HG02938 (cell line): ENCODE measurements around the gene RNF115.
A peak's percentile ranks its signal among the peaks of the same experiment; 100 is the strongest.
"Not testable (repeated sequence)": the region's sequence is repeated elsewhere in the genome, so short reads cannot be mapped to it uniquely, and the experiment has no call there.

Experiments
- ATAC-seq: cut with Tn5 transposase; IDR thresholded peaks from one replicate; pipeline ENCODE4 v1.9.1; 2021; ENCODE audit warnings: mild to moderate bottlenecking, moderate library complexity; ENCODE audit not compliant: unreplicated experiment

The RNF115 gene

DNA sequence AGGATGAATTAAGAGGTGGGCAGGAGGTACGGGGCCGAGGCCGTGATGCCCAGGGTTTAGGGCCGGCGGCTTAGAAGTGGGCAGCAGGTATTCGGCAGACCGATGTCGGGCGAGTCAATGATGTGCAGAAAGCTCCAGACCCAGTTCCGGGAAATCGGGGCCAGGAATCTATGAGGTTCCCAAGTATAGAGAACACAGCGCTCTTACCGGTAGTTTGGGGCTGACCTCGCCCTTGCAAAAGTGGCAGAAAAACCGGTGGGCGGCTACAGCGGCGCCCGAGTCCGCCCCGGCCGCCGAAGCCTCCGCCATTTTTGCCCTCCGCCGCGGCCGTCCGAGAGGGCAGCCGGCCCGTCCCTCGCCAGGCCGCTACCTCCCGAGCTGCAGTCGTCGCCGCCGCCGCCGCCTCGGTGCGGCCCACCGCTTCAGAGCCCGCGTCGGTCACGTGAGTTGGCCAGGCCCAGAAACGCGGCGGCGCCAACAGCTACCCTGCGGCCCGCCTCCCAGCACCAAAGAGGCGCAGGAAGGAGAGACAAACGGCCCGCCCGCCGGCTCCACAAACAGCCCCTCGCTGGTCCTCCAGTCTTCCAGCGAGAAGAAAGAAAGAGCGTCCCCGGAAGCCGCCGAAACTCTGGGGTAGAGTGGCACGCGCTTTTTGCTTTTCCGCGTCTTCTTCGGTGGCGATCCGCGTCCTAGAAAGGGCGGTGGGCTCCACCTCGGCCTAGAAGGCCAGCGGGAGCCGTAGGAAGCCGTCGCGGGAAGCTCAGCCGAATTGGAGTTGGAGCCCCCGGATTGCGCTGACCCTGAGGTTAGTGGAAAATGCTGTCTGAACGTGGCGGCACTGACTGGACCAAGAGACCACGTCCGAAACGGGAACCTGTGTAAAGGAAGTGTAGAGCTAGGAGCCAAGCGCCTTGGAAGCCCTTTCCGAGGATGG is at the start of gene RNF115, which contains the start of gene POLR3C:
RNF115 (minus strand) TSS at position 531 of the 934 bp plus-strand sequence; CDS start at position 309, 222 bp downstream.
POLR3C (plus strand) TSS at position 636 of the 934 bp plus-strand sequence. CDS start 1,577 bp downstream, outside the sequence.
- ATAC-seq: peak; percentile 75

DNA sequence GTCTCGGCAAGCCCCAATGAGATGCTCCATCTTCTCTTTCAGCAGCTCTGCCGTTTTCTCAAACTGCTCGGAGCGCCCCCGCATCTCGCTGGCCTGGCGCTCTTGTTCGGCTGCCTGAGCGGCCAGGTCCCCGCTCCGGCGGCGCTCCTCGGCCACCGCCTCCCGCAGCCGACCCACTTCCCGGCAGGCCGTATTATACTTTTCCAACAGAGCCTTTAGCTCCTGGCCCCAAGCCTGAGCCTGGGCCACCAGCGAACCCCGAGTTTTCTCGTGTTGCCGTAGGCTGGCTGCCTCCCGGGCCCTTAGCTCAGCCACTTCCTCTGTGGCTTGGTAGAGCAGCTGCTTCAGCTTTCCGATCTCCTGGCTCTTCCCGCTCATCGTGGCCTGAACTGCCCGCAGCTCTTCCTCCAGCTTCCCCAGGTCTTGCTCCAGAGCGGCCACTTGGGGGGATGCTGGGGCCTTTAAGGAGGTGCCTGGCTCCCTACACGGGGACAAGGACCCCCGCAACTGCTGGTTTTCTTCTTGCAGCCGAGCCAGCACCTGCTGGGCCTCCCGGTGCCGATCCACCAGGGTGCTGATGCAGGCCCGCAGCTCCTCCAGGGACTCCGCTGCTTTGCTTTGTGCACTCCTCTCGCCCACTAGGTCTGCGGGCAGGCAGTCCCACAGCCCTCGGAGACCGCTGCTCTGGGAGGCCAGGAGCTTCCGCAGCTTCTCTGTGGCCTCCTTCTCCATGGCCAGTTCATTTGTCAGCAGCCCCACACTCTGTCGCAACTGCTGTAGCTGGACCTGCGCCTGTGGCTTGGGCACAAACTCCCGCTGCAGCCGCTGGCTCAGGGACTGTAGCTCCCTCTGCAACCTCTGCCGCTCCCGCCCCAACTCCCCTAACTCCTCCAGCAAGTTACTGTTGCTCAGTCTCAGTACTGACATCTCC is 48.4 kb upstream of the RNF115 start:
- no peak for ATAC-seq

DNA sequence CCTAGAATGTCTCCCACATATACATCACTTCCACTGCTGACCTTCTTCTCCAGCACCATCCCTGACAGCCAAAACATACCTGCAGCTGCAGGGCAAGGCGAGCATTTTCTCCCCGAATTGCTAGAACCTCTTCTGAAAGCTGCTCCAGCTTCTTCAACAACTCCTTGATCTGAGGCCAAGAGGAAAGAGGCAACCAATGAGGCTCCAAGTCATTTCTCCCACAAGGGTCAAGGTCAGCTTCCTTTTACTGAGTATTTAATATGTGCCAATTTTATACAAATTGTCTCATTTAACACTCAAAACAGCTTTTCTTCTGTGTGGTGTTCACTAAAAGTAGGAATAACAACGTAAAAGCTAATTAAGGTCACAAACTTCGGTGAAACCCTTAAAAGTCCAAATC is 44.3 kb upstream of the RNF115 start:
- no peak for ATAC-seq

DNA sequence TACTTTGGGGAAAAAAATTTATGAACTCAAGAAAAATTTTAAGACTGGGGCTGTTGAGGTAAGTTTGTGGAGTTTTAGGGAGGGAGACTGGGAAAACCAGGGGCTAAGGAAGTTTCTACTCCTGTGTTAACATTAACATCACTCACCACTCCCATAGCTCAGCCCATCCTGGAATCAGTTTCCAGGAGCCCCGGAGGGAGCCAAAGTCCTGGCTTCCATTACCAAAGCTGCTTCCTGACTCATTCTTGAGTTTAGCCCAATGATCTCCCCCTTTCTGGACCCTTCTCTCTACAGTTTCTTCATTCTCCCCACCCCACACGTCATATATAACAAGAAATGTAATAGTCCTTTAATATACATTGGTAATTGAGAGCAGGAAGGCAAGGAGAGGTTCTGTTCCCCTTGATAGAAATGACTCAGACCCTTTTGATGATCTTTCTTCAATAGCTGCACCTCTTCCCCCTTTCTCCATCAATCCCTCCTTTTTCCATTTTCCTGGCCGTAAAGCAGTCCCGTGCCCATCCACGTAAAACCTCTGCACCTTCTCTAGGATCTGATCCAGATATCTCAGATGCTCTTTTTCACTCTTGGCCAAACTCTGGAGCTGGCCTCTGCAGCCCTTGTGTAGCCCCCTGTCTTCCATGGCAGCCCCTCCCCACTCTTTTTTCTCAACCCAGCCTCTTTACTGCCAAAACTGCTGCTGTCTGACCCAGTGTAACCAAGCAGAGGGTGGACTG is 39.6 kb upstream of the RNF115 start:
- ATAC-seq: no peak

DNA sequence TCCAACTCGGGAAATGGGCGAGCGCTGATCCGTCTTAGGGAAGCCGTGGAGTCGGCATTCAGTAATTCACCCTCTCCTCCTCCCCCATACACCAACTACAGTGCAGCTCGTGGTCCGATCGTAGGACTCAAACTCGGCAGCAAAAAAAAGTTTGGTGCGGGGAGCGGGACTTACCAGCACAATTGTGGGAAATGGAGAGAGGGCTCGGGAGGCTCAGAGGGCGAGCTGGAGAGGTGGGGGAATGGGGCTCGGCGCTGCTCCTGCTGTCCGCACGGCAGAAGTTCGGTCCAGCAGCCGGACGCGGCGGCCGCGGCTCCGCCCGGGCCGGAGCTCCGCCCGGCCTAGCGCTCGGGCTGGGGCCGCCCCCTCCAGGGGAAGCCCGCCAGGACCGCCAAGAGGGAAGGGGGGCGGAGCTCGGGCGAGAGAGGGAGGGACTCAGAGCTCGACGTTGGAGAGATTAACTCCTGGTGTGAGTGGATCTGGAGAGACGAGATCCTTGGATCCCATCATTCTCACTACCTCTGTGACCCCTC is 35.7 kb upstream of the RNF115 start:
- peak; percentile 54 for ATAC-seq

DNA sequence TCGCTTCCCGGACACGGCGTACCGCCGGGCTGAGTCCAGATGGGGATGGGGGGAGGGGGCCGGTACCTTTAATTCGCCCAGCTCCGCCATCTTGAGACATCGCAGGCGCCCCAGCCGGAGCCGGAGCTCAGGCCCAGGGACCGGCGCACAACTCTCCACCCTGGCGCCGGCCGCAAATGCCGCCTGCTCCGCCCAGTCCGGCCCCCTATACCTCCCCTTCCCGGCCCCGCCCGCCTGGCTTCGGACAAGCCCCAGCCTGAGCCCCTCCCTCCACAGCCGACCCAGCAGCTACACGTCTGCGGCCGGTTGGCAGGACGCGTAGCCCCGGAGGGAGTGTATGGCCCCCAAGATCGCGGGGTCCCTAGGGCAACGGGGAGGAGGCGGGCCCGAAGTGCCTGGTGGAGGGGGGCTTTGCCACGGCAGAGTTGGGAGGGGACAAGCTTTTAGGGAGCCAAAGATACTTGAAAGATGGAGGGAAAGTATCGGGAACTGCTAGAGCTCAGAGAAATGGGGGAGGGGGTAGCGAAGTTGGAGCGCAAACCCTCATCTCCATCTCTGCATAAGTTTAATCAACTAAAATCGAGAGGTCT is 35.1 kb upstream of the RNF115 start, which contains the start of gene PIAS3:
PIAS3 (minus strand) TSS at position 181 of the 590 bp plus-strand sequence; CDS start at position 90, 91 bp downstream.
- peak; percentile 82 for ATAC-seq

DNA sequence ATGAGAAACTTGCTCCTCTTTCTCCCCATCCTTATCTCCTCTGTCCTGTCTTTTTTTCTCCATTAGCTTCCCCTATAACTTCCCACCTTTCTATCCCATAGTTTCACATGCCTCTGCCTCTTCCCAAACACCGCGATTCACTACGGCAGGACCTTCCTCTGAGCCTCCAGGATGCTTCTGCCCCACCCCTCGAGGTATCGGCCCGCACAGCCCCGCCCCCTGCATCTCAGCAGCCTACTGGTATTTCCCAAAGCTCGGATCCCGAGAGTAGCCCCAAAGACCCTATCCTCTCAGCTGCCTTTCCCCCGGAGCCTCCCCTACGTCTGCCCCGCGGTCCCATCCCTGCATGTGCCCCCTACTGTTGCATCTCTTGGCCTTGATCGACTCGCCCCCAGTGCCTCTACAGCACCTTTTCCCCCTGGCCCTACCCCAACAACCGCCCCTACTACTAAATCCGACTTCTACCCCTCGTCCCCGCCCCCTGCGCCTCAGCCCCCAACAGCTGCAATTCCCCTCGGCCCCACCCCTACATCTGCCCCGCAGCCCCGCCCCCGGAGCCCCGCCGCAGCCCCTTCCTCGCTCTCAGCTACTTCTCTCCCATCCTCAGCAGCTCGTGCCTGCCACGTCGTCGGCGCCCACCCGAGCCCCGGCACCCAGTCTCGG is 34.5 kb upstream of the RNF115 start:
- ATAC-seq: peak; percentile 3

DNA sequence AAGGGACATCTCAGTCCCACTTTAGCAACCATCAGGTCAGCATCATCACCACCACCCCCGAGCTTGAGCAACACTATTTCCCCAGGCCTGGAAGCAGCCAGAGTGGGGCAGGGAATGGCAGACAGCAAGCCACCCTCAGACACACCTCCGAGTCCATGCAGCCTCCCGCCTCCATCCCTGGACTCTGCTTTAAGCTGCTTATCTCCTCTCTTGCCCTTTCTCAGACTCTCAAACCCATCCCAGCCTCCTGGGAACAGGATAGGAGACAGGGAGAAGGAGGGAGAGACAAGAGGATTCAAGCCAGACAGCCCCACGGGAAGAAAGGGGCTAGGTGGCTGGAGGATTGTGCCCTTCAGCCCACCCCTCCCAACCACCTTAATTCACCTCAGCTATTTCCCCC is 33.3 kb upstream of the RNF115 start:
- no peak for ATAC-seq

DNA sequence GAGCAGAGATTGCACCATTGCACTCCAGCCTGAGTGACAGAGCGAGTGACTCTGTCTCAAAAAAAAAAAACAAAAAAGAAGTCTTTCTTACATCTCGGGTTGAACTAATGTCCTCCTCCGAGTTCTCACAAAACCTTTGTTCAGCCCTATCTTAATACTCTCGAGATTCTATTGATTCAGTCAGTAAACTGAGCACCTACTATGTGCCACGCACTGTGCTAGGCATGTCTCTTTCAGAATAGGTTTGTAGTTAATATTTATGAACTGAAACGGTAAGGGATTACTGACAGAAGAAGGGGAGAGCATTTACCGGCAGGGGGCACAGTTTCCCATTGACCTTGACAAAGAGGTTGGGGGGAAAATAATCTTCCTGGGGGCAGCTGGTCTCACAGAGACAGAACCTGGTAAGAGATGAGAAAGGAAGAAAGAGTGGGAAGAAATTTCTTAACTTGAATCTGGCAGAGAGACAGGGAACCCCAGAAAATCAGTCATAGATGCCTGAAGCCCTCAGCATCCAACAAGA is 31.6 kb upstream of the RNF115 start:
- no peak for ATAC-seq

DNA sequence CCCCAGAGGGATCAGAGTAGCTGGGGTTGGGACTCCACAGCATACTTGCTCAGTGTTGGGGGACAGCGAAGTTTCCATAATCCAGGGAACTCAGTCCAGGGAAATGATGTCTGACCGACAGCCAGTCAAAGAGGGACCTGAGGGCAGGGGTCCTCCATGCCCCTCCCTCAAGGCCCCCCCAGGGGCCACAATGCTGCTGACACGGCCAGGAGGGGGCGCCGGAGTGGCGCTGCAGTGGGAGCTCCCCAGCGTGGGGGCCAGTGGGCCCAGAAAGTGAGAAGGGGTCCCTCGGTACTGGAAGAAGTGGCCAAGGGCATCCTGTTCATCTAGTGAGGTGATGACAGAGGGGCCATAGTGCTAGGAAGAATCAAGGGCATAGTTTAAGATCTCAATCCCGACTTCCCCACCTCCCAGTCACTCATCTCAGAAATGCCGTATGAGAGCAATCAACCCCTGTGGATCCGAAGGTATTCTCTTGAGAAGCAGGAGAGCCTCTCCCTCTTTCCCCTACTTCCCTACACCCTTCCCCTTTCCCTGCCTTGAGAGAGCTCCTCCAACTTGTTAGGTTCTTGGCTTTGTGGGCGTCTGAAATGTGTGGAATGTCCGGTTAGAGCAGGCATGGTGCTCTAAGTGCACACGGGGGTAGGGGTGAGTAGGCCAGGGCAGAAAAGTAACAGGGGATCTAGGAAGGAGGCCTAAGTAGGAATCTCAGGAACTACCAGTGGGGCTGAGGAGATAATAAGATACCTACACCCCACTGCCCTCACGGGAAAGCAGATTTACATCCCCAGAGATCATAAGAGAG is 25.7 kb upstream of the RNF115 start:
- ATAC-seq: no peak

DNA sequence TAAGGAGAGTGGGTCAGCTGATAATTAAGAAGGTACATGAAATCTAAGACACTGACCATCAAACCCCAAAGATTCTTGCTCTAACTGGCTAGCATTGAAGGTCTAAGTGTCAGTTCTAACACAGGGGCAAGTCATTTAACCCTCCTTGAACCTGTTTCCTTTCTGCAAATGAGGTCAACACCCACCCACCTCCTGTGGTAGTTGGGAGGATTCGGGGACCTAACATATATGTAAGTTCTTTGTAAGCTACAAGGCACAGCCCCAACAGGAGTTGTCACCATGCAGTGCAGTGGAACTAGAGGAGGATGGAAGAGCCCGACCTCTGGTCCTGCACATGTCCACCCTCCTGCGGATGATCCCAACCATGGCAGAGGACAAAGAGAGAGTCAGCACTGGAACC is 23.9 kb upstream of the RNF115 start:
- ATAC-seq: no peak

DNA sequence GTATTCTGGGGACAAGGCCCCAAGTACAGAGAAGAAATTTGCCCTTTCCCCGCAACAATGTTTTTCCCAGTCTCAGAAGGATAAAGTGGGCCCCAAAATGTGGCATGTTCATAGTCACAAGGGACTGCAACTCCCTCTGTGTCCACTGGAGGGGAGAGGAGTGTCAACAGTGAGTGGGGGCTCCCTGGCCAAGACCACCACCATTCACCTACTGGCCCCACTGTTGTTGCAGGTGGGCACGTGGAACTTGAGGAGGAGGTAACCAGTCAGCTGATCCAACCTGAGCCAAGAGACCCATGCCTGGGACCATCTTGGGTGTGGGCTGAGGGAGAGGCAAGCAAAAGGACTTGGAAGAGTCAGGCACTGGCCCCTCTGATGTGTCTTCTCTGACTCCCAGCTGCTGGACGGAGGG is 22.3 kb upstream of the RNF115 start:
- no peak for ATAC-seq

DNA sequence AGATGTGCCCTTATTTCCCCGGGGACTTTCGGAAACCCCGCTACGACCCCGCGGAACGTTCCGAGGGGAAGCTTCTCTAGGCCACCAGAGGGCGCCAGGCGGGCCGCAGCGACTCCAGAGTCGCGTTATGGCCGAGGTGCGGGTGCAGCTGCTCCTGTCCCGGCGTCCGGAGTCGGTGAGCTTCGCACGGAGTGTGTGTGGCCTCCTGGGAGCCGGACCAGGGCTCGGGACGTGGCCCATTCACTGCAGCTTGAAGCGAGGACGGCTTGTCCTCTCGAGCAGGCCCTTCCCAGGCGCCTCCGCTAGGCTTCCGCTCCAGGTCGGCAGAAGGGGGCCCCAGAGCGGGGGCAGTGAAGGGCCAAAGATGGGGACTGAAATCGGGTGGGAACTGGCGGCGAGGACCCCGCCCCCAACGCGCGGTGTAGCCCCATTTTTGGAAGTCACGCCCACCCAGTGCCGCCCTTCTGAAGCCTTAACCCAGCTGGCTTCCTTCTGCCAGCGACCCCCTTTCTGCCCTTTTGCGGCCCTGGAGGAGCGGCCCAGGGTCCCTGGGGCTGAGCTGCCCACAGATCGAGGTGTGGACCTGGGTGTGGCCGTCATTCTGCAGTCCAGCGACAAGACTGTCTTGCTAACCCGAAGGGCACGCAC is 21.7 kb upstream of the RNF115 start, which contains the start of gene NUDT17:
NUDT17 (plus strand) TSS at position 117 of the 648 bp plus-strand sequence; CDS start at position 128, 11 bp downstream.
- ATAC-seq: peak; percentile 38

DNA sequence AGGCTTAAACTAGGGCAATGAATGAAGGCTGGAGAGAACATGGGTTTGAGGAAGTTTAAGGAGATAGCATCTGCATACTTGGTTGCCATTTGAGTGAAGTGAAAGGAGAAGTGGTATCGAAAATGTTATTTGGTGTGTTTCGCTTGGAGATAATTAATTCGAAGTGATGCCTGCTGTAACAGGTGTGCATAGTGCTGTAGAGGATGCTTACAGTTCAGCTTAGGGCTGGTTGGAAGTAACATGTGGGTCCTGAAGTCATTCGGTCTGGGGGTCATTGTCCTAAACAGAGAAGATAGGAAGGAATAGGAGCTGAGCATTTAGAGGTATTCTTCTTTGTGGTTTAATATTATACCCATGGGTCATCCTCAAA is 21.2 kb upstream of the RNF115 start:
- peak; percentile 75 for ATAC-seq

DNA sequence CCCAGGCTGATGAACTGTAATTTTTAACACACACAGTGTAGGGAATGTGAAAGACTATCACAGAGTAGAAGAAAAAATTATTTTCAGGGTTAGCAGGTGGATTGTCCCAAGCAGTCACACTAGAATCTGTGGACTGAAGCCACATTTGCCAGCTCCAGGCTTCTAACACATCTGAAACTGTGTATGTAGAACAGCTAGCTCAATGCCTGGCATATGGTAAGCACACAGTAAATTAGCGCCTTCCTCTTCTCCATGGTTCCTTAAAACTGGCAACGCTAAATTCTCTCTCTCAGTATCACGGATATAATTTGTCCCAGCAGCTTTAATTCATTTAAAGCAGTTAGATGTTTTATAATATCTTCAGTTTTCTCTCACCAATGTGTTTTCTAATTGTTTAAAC is 19.1 kb upstream of the RNF115 start:
- no peak for ATAC-seq

DNA sequence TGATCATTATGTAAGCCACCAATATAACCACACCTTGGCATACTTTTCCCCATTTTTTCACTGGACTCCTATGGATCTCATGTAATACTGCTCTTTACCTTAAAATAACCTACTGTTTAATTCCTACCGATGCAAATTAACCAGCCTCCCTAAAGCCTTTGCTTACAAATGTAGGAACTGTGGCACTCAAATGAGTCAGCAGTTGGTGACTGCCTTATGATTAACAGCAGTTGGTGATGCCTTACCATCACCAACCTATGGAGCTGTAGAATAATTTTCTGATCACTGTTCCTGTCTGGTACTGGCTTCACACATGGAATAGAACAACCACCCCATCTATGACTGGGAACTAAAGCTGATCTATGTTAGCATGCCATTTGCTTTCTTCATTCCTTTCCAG is 13.8 kb upstream of the RNF115 start:
- no peak for ATAC-seq

DNA sequence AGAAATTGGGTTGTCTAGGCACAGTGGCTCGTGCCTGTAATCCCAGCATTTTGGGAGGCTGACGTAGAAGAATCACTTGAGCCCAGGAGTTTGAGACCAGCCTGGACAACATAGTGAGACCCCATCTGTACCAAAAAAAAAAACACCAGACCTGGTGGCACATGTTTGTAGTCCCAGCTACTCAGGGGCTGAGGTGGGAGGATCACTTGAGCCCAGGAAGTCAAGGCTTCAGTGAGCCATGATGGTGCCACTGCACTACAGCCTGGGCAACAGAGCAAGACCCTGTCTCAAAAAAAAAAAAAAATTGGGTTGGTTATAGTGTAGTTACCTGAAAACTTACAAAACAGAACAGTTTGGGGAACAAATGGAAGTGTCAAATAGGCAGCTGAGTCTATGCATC is 6.9 kb upstream of the RNF115 start:
- not testable (repeated sequence) for ATAC-seq
